DOHH2 (cell line): ENCODE data around the gene CCDC149.

Experiments
- H3F3A ChIP-seq: fragments of 200-600 bp; sonication (generic), shearing (Covaris generic); 2 replicates; pipeline ENCODE4 v1.6.0; 2016; ENCODE audit warnings: antibody characterized with exemption, mild to moderate bottlenecking; ENCODE audit not compliant: control insufficient read depth, insufficient read depth
- H3K27ac ChIP-seq: fragments of 200-600 bp; sonication (generic); 2 replicates; pipeline ENCODE4 v1.5.1; 2014; ENCODE audit warnings: low read depth, mild to moderate bottlenecking, low read length, moderate library complexity
- H3K27me3 ChIP-seq: fragments of 200-600 bp; sonication (generic); 2 replicates; pipeline ENCODE4 v1.6.1; 2014; ENCODE audit warnings: mild to moderate bottlenecking, low read length, mixed read lengths; ENCODE audit not compliant: control insufficient read depth
- H3K36me3 ChIP-seq: fragments of 200-600 bp; sonication (generic); 2 replicates; pipeline ENCODE4 v1.6.1; 2014; ENCODE audit warnings: mild to moderate bottlenecking, low read length, moderate library complexity, mixed read lengths; ENCODE audit not compliant: control insufficient read depth
- H3K4me1 ChIP-seq: fragments of 200-600 bp; sonication (generic); 2 replicates; pipeline ENCODE4 v1.6.1; 2014; ENCODE audit warnings: mild to moderate bottlenecking, low read length, mixed read lengths; ENCODE audit not compliant: control insufficient read depth
- H3K4me2 ChIP-seq: fragments of 200-600 bp; sonication (generic); 2 replicates; pipeline ENCODE4 v1.6.0; 2014; ENCODE audit warnings: mild to moderate bottlenecking, low read length, moderate library complexity
- H3K4me3 ChIP-seq: fragments of 200-600 bp; sonication (generic); 2 replicates; pipeline ENCODE4 v1.5.1; 2014; ENCODE audit warnings: mild to moderate bottlenecking, low read length, mixed read lengths
- H3K79me2 ChIP-seq: fragments of 200-600 bp; sonication (generic); 2 replicates; pipeline ENCODE4 v1.6.1; 2014; ENCODE audit warnings: mild to moderate bottlenecking, low read length, mixed read lengths; ENCODE audit not compliant: control insufficient read depth
- H3K9me2 ChIP-seq: fragments of 200-600 bp; sonication (generic); replicated peaks from 2 replicates; pipeline ENCODE4 v1.6.1; 2014; ENCODE audit warnings: mild to moderate bottlenecking, low read length, mixed read lengths; ENCODE audit not compliant: control insufficient read depth
- H3K9me3 ChIP-seq: fragments of 200-600 bp; sonication (generic); 2 replicates; pipeline ENCODE4 v1.6.1; 2014; ENCODE audit warnings: antibody characterized with exemption, low read length, mixed read lengths; ENCODE audit not compliant: control insufficient read depth, insufficient read depth
- H4K20me1 ChIP-seq: fragments of 200-600 bp; sonication (generic); 2 replicates; pipeline ENCODE4 v1.6.0; 2014; ENCODE audit warnings: low read depth, mild to moderate bottlenecking, antibody characterized with exemption, low read length, moderate library complexity; ENCODE audit not compliant: control insufficient read depth, insufficient read depth
- CTCF ChIP-seq: fragments of 200-600 bp; sonication (generic); IDR thresholded peaks from one replicate; pipeline ENCODE4 v1.5.1; 2014; ENCODE audit warnings: antibody characterized with exemption, mild to moderate bottlenecking, low read depth, low read length; ENCODE audit not compliant: poor library complexity, severe bottlenecking
- EZH2phosphoT487 ChIP-seq: fragments of 200-600 bp; sonication (generic); IDR thresholded peaks from 2 replicates; pipeline ENCODE4 v1.6.1; 2017; ENCODE audit warnings: borderline replicate concordance, mild to moderate bottlenecking, antibody characterized with exemption, low read length, moderate library complexity, mixed read lengths

Gene CCDC149

DNA sequence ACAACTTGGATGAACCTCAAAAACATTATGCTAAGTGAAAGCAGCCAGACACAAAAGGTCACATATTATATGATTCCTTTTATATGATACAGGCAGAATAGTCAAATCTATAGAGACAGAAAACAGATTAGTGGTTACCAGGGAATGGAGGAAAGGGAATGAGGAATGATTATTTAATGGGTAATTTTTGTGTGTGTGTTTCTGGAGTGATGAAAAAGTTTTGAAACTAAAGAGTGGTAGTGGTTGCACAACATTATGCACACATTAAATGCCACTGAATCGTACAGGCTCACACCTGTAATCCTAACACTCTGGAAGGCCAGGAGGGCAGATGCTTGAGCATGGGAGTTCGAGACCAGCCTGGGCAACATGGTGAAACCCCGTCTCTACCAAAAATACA, 137.1 kb downstream of the CCDC149 start:
- Histone ChIP-seq H3K27me3 (no peaks in the 10 kb centered on the region), H3F3A (no peaks in the 10 kb centered on the region), H3K9me3 (no peaks in the 10 kb centered on the region), H3K36me3 (no peaks in the 10 kb centered on the region), H3K4me3 (no peak overlapping the region), H4K20me1 (no peaks in the 10 kb centered on the region), H3K9me2 (no peaks in the 10 kb centered on the region), H3K27ac (no peak overlapping the region), H3K79me2 (no peaks in the 10 kb centered on the region), H3K4me1 (no peaks in the 10 kb centered on the region), H3K4me2 (no peak overlapping the region)
- no peak for TF ChIP-seq EZH2phosphoT487
- TF ChIP-seq CTCF, result no peak

- H3K27me3 ChIP-seq, result no peaks in the 10 kb centered on the region
- no peak overlapping the region for H3K4me2 ChIP-seq
- H3K27ac ChIP-seq, result no peak overlapping the region
- no peaks in the 10 kb centered on the region for H3K79me2 ChIP-seq
- H3F3A ChIP-seq, result no peaks in the 10 kb centered on the region
- no peaks in the 10 kb centered on the region for H3K36me3 ChIP-seq
- H3K4me3 ChIP-seq, result no peak overlapping the region
- H3K9me2 ChIP-seq, result no peaks in the 10 kb centered on the region
- TF ChIP-seq CTCF, result no peak
- TF ChIP-seq EZH2phosphoT487, result no peak
- H3K4me1 ChIP-seq, result no peaks in the 10 kb centered on the region
- no peaks in the 10 kb centered on the region for H4K20me1 ChIP-seq
- H3K9me3 ChIP-seq, result no peaks in the 10 kb centered on the region
These were observed 137.7 kb downstream of the CCDC149 start for GRCh38 chr4:24775032-24775605.

DNA sequence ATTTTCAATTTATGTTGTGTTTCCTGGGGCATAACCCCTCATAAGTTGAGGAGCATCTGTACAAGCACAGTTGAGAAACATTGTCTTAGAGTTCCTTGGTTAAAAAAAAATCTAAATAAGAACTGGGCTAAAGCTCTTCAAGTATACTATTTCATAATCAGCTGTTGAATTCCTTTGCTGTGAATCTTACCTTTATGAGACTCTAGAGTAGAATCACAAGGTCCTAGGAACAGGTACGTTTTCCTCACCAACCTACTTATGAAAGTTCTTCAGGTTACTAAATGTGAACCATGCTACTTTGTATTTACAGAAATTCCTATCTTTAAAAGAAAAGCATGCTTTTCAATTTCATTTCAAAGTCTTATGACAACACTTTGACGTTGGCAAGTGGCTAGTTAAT, 138.4 kb downstream of the CCDC149 start:
- Histone ChIP-seq H3F3A (no peaks in the 10 kb centered on the region), H3K9me3 (no peaks in the 10 kb centered on the region), H3K27me3 (no peaks in the 10 kb centered on the region), H3K36me3 (no peaks in the 10 kb centered on the region), H3K79me2 (no peaks in the 10 kb centered on the region), H4K20me1 (no peaks in the 10 kb centered on the region), H3K27ac (no peak overlapping the region), H3K4me1 (no peaks in the 10 kb centered on the region), H3K4me3 (no peak overlapping the region), H3K4me2 (no peak overlapping the region), H3K9me2 (no peaks in the 10 kb centered on the region)
- no peak for TF ChIP-seq CTCF

DNA sequence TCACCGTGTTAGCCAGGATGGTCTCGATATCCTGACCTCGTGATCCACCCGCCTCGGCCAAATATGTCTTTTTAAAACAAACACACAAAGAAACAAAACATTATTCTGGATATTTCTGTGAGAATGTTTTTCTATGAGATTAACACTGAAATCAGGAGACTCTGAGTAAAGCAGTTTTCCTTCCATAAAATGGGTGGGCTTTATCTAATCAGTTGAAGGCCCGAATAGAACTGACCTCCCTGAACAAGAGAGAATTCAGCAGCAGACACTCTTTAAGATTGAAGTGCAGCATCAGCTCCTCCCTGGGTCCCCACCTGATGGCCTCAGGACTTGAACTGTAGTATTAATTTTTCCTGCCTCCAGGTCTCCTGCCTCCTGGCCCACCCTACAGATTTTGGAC, 139.9 kb downstream of the CCDC149 start:
- no peaks in the 10 kb centered on the region for H4K20me1 ChIP-seq
- no peaks in the 10 kb centered on the region; the same call in 1 of the 2 replicates for H3K9me2 ChIP-seq
- no peaks in the 10 kb centered on the region for H3K27me3 ChIP-seq
- no peaks in the 10 kb centered on the region for H3K36me3 ChIP-seq
- no peaks in the 10 kb centered on the region for H3K4me1 ChIP-seq
- H3F3A ChIP-seq, result no peaks in the 10 kb centered on the region
- H3K79me2 ChIP-seq, result no peaks in the 10 kb centered on the region
- no peak overlapping the region for H3K27ac ChIP-seq
- H3K9me3 ChIP-seq, result no peaks in the 10 kb centered on the region
- no peak overlapping the region for H3K4me2 ChIP-seq
- TF ChIP-seq CTCF (no peak), EZH2phosphoT487 (no peak)
- H3K4me3 ChIP-seq, result no peak overlapping the region
